NCI-H510A treated with DMSO at 0.1 percent for 48 hours (cell line): ENCODE results near the gene SHROOM1.

Experiments used
- DNase-seq: peaks from one replicate; lab custom pipeline; 2025; lab: John Stamatoyannopoulos, UW

Gene SHROOM1

GRCh38 chr5:132825033-132825833, 5.2 kb downstream of the SHROOM1 start:
- no peak for DNase-seq

- DNase-seq = no peak
Measured at GRCh38 chr5:132824426-132824825, 6.0 kb downstream of the SHROOM1 start.

- DNase-seq = no peak
Measured at GRCh38 chr5:132823481-132824050, 6.9 kb downstream of the SHROOM1 start.

GRCh38 chr5:132822650-132823480, 7.6 kb downstream of the SHROOM1 start:
- no peak for DNase-seq

- DNase-seq = no peak
Measured at GRCh38 chr5:132821791-132822190, 8.7 kb downstream of the SHROOM1 start.

- no peak for DNase-seq
Measured at GRCh38 chr5:132821350-132821749, 9.1 kb downstream of the SHROOM1 start.

- peak; percentile 66 for DNase-seq
Measured at GRCh38 chr5:132820162-132820754, 10.2 kb downstream of the SHROOM1 start.

- no peak for DNase-seq
Measured at GRCh38 chr5:132819468-132819867, 11.0 kb downstream of the SHROOM1 start.

GRCh38 chr5:132817011-132817410, 13.4 kb downstream of the SHROOM1 start:
- no peak for DNase-seq

GRCh38 chr5:132816554-132816953, 13.9 kb downstream of the SHROOM1 start:
- DNase-seq = no peak

- no peak for DNase-seq
Measured at GRCh38 chr5:132816083-132816482, 14.4 kb downstream of the SHROOM1 start.

- no peak for DNase-seq
Measured at GRCh38 chr5:132815454-132815853, 15.0 kb downstream of the SHROOM1 start.

- DNase-seq = no peak
Measured at GRCh38 chr5:132814503-132815294, 15.7 kb downstream of the SHROOM1 start.

GRCh38 chr5:132813599-132814502, 16.6 kb downstream of the SHROOM1 start:
- DNase-seq = no peak

- DNase-seq = peak; percentile 25
Measured at GRCh38 chr5:132812781-132813598, 17.5 kb downstream of the SHROOM1 start, which contains the start of gene SOWAHA. Gene SOWAHA (plus strand): TSS chr5:132813302. CDS start chr5:132813622, 320 bp downstream.

- no peak for DNase-seq
Measured at GRCh38 chr5:132812123-132812765, 18.2 kb downstream of the SHROOM1 start.

- DNase-seq = no peak
Measured at GRCh38 chr5:132810605-132811004, 19.8 kb downstream of the SHROOM1 start.

- no peak for DNase-seq
Measured at GRCh38 chr5:132808866-132809265, 21.6 kb downstream of the SHROOM1 start.

GRCh38 chr5:132808448-132808847, 22.0 kb downstream of the SHROOM1 start:
- DNase-seq = no peak
